ENCODE data around the gene TMTC1.

GRCh38 chr12:29547151-29547632 lies 236.6 kb downstream of the TMTC1 start:
- no peak for TF ChIP-seq GATA2 (IDR thresholded peaks at IDR 0.05; ENCODE audit: low read depth, low read length)
- TF ChIP-seq GATA3 (IDR thresholded peaks at IDR 0.05; ENCODE audit: low read depth, low read length), result no peak

Measured in SH-SY5Y (cell line).